Naive thymus-derived CD8-positive, alpha-beta T cell (primary cell): ENCODE measurements around the gene AMY1B. TPM values are rescaled to one million over a fixed set of nuclear protein-coding genes. Genes with fewer than 3 reads are reported as not detected.
"Not testable (repeated sequence)": the region's sequence is repeated elsewhere in the genome, so short reads cannot be mapped to it uniquely, and the experiment has no call there.

ENCODE experiments used
- ATAC-seq, 2 donors: fragments of 150-1000 bp; cut with Tn5 transposase in 1 of 2; sonication (Bioruptor Pico), chemical (Tn5 transposase) in 1 of 2; 1 replicate in 1 of 2; 2 replicates in 1 of 2; pipeline ENCODE4 v1.10.0; 2021; ENCODE audit warnings: mild to moderate bottlenecking in 2 of 2, moderate library complexity in 2 of 2
- POLR2A ChIA-PET: fragments of 350-600 bp; sonication (Branson Sonifier 250); formaldehyde crosslinking; loops from one replicate; lab custom pipeline; 2021; ENCODE audit warnings: antibody characterized with exemption; lab: Charles Lee
- DNase-seq, 10 donors: peaks; one replicate each; pipeline versions ENCODE4 v3.0.0 to v3.0.0-alpha.2; 2020 to 2022
- H3K27ac Mint-ChIP-seq, 10 donors: one replicate each; pipeline ENCODE4 v1.8.0; 2020 to 2022; ENCODE audit warnings: mild to moderate bottlenecking in 10 of 10, mixed read lengths in 10 of 10, moderate library complexity in 4 of 10, inconsistent platforms in 1 of 10
- H3K27me3 Mint-ChIP-seq, 5 donors: one replicate each; pipeline ENCODE4 v1.8.0; 2021 to 2022; ENCODE audit warnings: mixed read lengths in 5 of 5
- H3K36me3 Mint-ChIP-seq, 3 donors: one replicate each; pipeline ENCODE4 v1.8.0; 2020 to 2022; ENCODE audit warnings: mixed read lengths in 3 of 3, mild to moderate bottlenecking in 2 of 3, inconsistent platforms in 1 of 3
- H3K4me1 Mint-ChIP-seq, 4 donors: one replicate each; pipeline ENCODE4 v1.8.0; 2021 to 2022; ENCODE audit warnings: mixed read lengths in 4 of 4
- H3K4me3 Mint-ChIP-seq, 10 donors: one replicate each; pipeline ENCODE4 v1.8.0; 2020 to 2022; ENCODE audit warnings: mild to moderate bottlenecking in 10 of 10, mixed read lengths in 10 of 10, moderate library complexity in 6 of 10, inconsistent platforms in 1 of 10
- H3K9me3 Mint-ChIP-seq, 9 donors: one replicate each; pipeline ENCODE4 v1.8.0; 2020 to 2022; ENCODE audit warnings: mixed read lengths in 9 of 9, mild to moderate bottlenecking in 3 of 9, inconsistent platforms in 1 of 9, moderate library complexity in 1 of 9
- polyA plus RNA-seq, 3 donors: library from polyadenylated mRNA; unstranded; fragments of 300-500 nt; fragmentation: Illumina TruSeq; gene quantifications; one replicate each; pipeline ENCODE4 v1.2.3, GENCODE V29; 2021
- total RNA-seq, 8 experiments: library from RNA in 2 of 8; stranded (reverse) in 2 of 8; gene quantifications; one replicate each; pipeline ENCODE4 v1.2.3 and lab custom pipeline; 2021 to 2026

AMY1B gene
- total and polyA plus RNA-seq, 5 experiments from 2014 or later = not detected

GRCh38 chr1:103654133-103654532, 41.9 kb downstream of the AMY1B start:
- POLR2A ChIA-PET, H3K4me3 Mint-ChIP-seq, H3K36me3 Mint-ChIP-seq, ATAC-seq, H3K4me1 Mint-ChIP-seq, H3K27me3 Mint-ChIP-seq, DNase-seq, H3K9me3 Mint-ChIP-seq, H3K27ac Mint-ChIP-seq: not testable (repeated sequence)

GRCh38 chr1:103650889-103651288, 45.1 kb downstream of the AMY1B start:
- H3K4me1 Mint-ChIP-seq, H3K27me3 Mint-ChIP-seq, H3K9me3 Mint-ChIP-seq, H3K36me3 Mint-ChIP-seq, DNase-seq, H3K27ac Mint-ChIP-seq, ATAC-seq, H3K4me3 Mint-ChIP-seq, POLR2A ChIA-PET: not testable (repeated sequence)

GRCh38 chr1:103650305-103650704, 45.7 kb downstream of the AMY1B start:
- H3K27me3 Mint-ChIP-seq, ATAC-seq, H3K4me1 Mint-ChIP-seq, H3K27ac Mint-ChIP-seq, POLR2A ChIA-PET, H3K9me3 Mint-ChIP-seq, H3K36me3 Mint-ChIP-seq, H3K4me3 Mint-ChIP-seq, DNase-seq: not testable (repeated sequence)

- H3K27me3 Mint-ChIP-seq, ATAC-seq, H3K9me3 Mint-ChIP-seq, H3K4me3 Mint-ChIP-seq, DNase-seq, H3K36me3 Mint-ChIP-seq, H3K27ac Mint-ChIP-seq, POLR2A ChIA-PET, H3K4me1 Mint-ChIP-seq: not testable (repeated sequence)
Measured at GRCh38 chr1:103643908-103644307, 52.1 kb downstream of the AMY1B start.

GRCh38 chr1:103641194-103641593, 54.8 kb downstream of the AMY1B start:
- H3K36me3 Mint-ChIP-seq, ATAC-seq, H3K4me1 Mint-ChIP-seq, H3K27me3 Mint-ChIP-seq, DNase-seq, POLR2A ChIA-PET, H3K27ac Mint-ChIP-seq, H3K4me3 Mint-ChIP-seq, H3K9me3 Mint-ChIP-seq: not testable (repeated sequence)

Other genes with a start within 250 kb of the AMY1B start
- 10 to 100 TPM; 80.0 to 85.4 TPM for gene RNPC3, start 170.5 kb downstream of the AMY1B start, total RNA-seq
- 10 to 100 TPM; 14.1 to 15.8 (median 14.8) TPM for gene RNPC3, start 170.5 kb downstream of the AMY1B start, polyA plus RNA-seq
- gene AMY2B, start 124.6 kb downstream of the AMY1B start, total RNA-seq = 10 to 100 TPM; 63.1 to 63.7 TPM
- 1 to 10 TPM in 1 of 3 donors, under 1 TPM in 2; 0.67 to 1.6 (median 0.74) TPM for gene AMY2B, start 124.6 kb downstream of the AMY1B start, polyA plus RNA-seq
- gene AMY2A, start 78.8 kb downstream of the AMY1B start, total RNA-seq = not detected
- gene AMY2A, start 78.8 kb downstream of the AMY1B start, polyA plus RNA-seq = not detected
- not detected for gene AMY1A, start 40.5 kb downstream of the AMY1B start, total RNA-seq
- not detected for gene AMY1A, start 40.5 kb downstream of the AMY1B start, polyA plus RNA-seq
- not detected for gene AMY1C, start 53.7 kb upstream of the AMY1B start, total RNA-seq
- not detected for gene AMY1C, start 53.7 kb upstream of the AMY1B start, polyA plus RNA-seq